GM20000 (cell line): ENCODE data around the gene UQCRC2.
A peak's percentile ranks its signal among the peaks of the same experiment; 100 is the strongest.

Experiments
- DNase-seq: peaks from one replicate; pipeline ENCODE4 v3.0.0; 2012; ENCODE audit warnings: low spot score
- CTCF ChIP-seq: IDR thresholded peaks from 2 replicates; pipeline ENCODE4 v1.5.1; 2012; ENCODE audit warnings: mild to moderate bottlenecking, control low read depth; ENCODE audit errors: extremely low read depth, missing control alignments

UQCRC2 gene

GRCh38 chr16:21949713-21950260 is 3.4 kb upstream of the UQCRC2 start:
- TF ChIP-seq CTCF: no peak
- no peak for DNase-seq

GRCh38 chr16:21950782-21951521 is 2.2 kb upstream of the UQCRC2 start:
- TF ChIP-seq CTCF: peak; percentile 43
- peak; percentile 17 for DNase-seq

GRCh38 chr16:21952040-21952792 is 945 bp upstream of the UQCRC2 start:
- no peak for TF ChIP-seq CTCF
- peak; percentile 49 for DNase-seq

- no peak for TF ChIP-seq CTCF
- DNase-seq: no peak
These were observed 361 bp downstream of the UQCRC2 start for GRCh38 chr16:21953541-21953902.

GRCh38 chr16:21957714-21958346 is 4.7 kb downstream of the UQCRC2 start:
- no peak for TF ChIP-seq CTCF
- no peak for DNase-seq

- peak; percentile 7 for DNase-seq
- TF ChIP-seq CTCF: no peak
These were observed 5.9 kb downstream of the UQCRC2 start for GRCh38 chr16:21959050-21959449.

- TF ChIP-seq CTCF: no peak
- no peak for DNase-seq
These were observed 9.3 kb downstream of the UQCRC2 start for GRCh38 chr16:21962475-21962874.
